Adrenal gland (tissue), 5 donors: Measurements from ENCODE around the gene MAN2A2.
"Not testable (repeated sequence)": the region's sequence is repeated elsewhere in the genome, so short reads cannot be mapped to it uniquely, and the experiment has no call there.

ENCODE experiments used
- POLR2A ChIP-seq, 2 donors: fragments of 450-650 bp; IDR thresholded peaks; one replicate each; pipeline ENCODE4 v1.6.1; 2017; ENCODE audit warnings: antibody characterized with exemption in 2 of 2, mild to moderate bottlenecking in 2 of 2, moderate library complexity in 1 of 2
- TF ChIP-seq, protein P1 (sequence below), 6 experiments: fragments of 450-650 bp in 4 of 6; fragments of 200-600 bp in 2 of 6; sonication (generic) in 1 of 6; IDR thresholded peaks; 1 replicate in 5 of 6; 2 replicates in 1 of 6; pipeline versions ENCODE4 v1.5.1 to v1.8.0; 2016 to 2021; ENCODE audit warnings: antibody characterized with exemption in 6 of 6, mild to moderate bottlenecking in 2 of 6, moderate library complexity in 1 of 6
- donor health status: DM: no; HTN: no; CAD: no.

DNA sequence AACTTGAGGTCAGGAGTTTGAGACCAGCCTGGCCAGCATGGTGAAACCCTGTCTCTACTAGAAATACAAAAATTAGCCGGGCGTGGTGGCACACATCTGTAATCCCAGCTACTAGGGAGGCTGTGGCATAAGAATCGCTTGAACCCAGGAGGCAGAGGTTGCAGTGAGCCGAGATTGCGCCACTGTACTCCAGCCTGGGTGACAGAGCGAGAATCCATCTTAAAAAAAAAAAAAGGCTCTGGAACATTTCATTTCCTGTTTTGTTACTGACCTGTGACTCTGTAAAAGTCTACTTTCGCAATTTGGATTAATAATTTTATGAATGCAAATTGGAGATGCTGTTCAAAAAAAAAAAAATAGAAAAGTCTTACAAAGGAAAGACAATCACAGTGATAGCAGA, 25.0 kb downstream of the MAN2A2 start:
- TF ChIP-seq, protein P1, sequence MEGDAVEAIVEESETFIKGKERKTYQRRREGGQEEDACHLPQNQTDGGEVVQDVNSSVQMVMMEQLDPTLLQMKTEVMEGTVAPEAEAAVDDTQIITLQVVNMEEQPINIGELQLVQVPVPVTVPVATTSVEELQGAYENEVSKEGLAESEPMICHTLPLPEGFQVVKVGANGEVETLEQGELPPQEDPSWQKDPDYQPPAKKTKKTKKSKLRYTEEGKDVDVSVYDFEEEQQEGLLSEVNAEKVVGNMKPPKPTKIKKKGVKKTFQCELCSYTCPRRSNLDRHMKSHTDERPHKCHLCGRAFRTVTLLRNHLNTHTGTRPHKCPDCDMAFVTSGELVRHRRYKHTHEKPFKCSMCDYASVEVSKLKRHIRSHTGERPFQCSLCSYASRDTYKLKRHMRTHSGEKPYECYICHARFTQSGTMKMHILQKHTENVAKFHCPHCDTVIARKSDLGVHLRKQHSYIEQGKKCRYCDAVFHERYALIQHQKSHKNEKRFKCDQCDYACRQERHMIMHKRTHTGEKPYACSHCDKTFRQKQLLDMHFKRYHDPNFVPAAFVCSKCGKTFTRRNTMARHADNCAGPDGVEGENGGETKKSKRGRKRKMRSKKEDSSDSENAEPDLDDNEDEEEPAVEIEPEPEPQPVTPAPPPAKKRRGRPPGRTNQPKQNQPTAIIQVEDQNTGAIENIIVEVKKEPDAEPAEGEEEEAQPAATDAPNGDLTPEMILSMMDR (IDR thresholded peaks at IDR 0.05) = not testable (repeated sequence)
- TF ChIP-seq POLR2A (IDR thresholded peaks at IDR 0.05) = not testable (repeated sequence)
